GM23338 (cell line): ENCODE data around the gene AMFR. TPM values are rescaled to one million over a fixed set of nuclear protein-coding genes. Genes with fewer than 3 reads are reported as not detected.

Experiments
- ATAC-seq: fragments of 200-7000 bp; cut with Tn5 transposase; 3 replicates; pipeline ENCODE4 v1.9.1; 2020
- DNase-seq: peaks from one replicate; pipeline ENCODE4 v3.0.0-alpha.2; 2015; ENCODE audit warnings: low spot score
- H2AFZ ChIP-seq: fragments of 200-600 bp; sonication (generic); 2 replicates; pipeline ENCODE4 v1.8.0; 2016; ENCODE audit warnings: antibody characterized with exemption, mild to moderate bottlenecking, moderate library complexity
- H3F3A ChIP-seq: fragments of 200-600 bp; sonication (generic); replicated peaks from 2 replicates; pipeline ENCODE4 v1.8.0; 2017; ENCODE audit warnings: antibody characterized with exemption, mixed run types, low read depth
- H3K27ac ChIP-seq: fragments of 200-600 bp; sonication (generic); 2 replicates; pipeline ENCODE4 v1.6.1; 2016; ENCODE audit warnings: low read depth
- H3K27me3 ChIP-seq: fragments of 200-600 bp; sonication (generic); 2 replicates; pipeline ENCODE4 v1.8.0; 2016; ENCODE audit warnings: mild to moderate bottlenecking, mixed run types, moderate library complexity; ENCODE audit not compliant: insufficient read depth
- H3K36me3 ChIP-seq: fragments of 200-600 bp; sonication (generic); 2 replicates; pipeline ENCODE4 v1.8.0; 2016; ENCODE audit warnings: mild to moderate bottlenecking; ENCODE audit not compliant: insufficient read depth
- H3K4me1 ChIP-seq: fragments of 200-600 bp; sonication (generic); 2 replicates; pipeline ENCODE4 v1.8.0; 2016; ENCODE audit warnings: mild to moderate bottlenecking, moderate library complexity; ENCODE audit not compliant: insufficient read depth
- H3K4me2 ChIP-seq: fragments of 200-600 bp; sonication (generic); 2 replicates; pipeline ENCODE4 v1.7.1; 2017; ENCODE audit warnings: mixed run types
- H3K4me3 ChIP-seq: fragments of 200-600 bp; sonication (generic); 2 replicates; pipeline ENCODE4 v1.6.1; 2016; ENCODE audit warnings: mixed run types
- H3K79me2 ChIP-seq: fragments of 200-600 bp; sonication (generic); replicated peaks from 2 replicates; pipeline ENCODE4 v1.8.0; 2017; ENCODE audit warnings: mild to moderate bottlenecking; ENCODE audit not compliant: insufficient read depth
- H3K9me2 ChIP-seq: fragments of 200-600 bp; sonication (generic); 2 replicates; pipeline ENCODE4 v1.8.0; 2017; ENCODE audit not compliant: insufficient read depth
- H4K20me1 ChIP-seq: fragments of 200-600 bp; sonication (generic); replicated peaks from 2 replicates; pipeline ENCODE4 v1.8.0; 2017; ENCODE audit warnings: mild to moderate bottlenecking; ENCODE audit not compliant: insufficient read depth
- H3K27ac Mint-ChIP-seq: 2 replicates; pipeline ENCODE4 v1.8.0; 2020; ENCODE audit warnings: inconsistent platforms, mild to moderate bottlenecking, moderate library complexity, mixed read lengths
- H3K27me3 Mint-ChIP-seq: 3 replicates; pipeline ENCODE4 v1.8.0; 2022; ENCODE audit warnings: low read depth, mild to moderate bottlenecking, moderate library complexity, mixed read lengths, inconsistent platforms; ENCODE audit not compliant: insufficient read depth, poor library complexity
- H3K36me3 Mint-ChIP-seq: 3 replicates; pipeline ENCODE4 v1.8.0; 2021; ENCODE audit warnings: low read depth, mild to moderate bottlenecking, inconsistent platforms, moderate library complexity, mixed read lengths
- H3K4me1 Mint-ChIP-seq: 3 replicates; pipeline ENCODE4 v1.8.0; 2020; ENCODE audit warnings: mild to moderate bottlenecking, inconsistent platforms, mixed read lengths
- H3K4me3 Mint-ChIP-seq: 3 replicates; pipeline ENCODE4 v1.8.0; 2021; ENCODE audit warnings: moderate library complexity, mild to moderate bottlenecking, inconsistent platforms, mixed read lengths
- H3K9me3 Mint-ChIP-seq: 3 replicates; pipeline ENCODE4 v1.8.0; 2020; ENCODE audit warnings: moderate library complexity, mild to moderate bottlenecking, inconsistent platforms, mixed read lengths
- CREB1 ChIP-seq: fragments of 250-450 bp; sonication (Bioruptor Pico); IDR thresholded peaks from 2 replicates; pipeline ENCODE4 v1.5.0; 2020; ENCODE audit warnings: low read depth, mild to moderate bottlenecking, moderate library complexity
- CTCF ChIP-seq, 2 experiments: fragments of 200-600 bp in 1 of 2; sonication (generic) in 1 of 2; conservative IDR thresholded peaks; 2 replicates each; pipeline versions ENCODE4 v1.5.1 to v1.6.1; 2016 to 2017; ENCODE audit warnings: antibody characterized with exemption in 2 of 2, low read depth in 2 of 2, mild to moderate bottlenecking in 2 of 2, moderate library complexity in 1 of 2
- ETS1 ChIP-seq: IDR thresholded peaks from 2 replicates; pipeline ENCODE4 v1.6.1; 2016; ENCODE audit warnings: antibody characterized with exemption
- EZH2 ChIP-seq: fragments of 200-600 bp; sonication (generic); IDR thresholded peaks from one replicate; pipeline ENCODE4 v1.8.0; 2017; ENCODE audit warnings: antibody characterized with exemption, mild to moderate bottlenecking, low read depth; ENCODE audit not compliant: unreplicated experiment
- EZH2phosphoT487 ChIP-seq: fragments of 200-600 bp; sonication (generic); IDR thresholded peaks from one replicate; pipeline ENCODE4 v1.8.1; 2018; ENCODE audit warnings: antibody characterized with exemption; ENCODE audit not compliant: unreplicated experiment
- JUNB ChIP-seq: IDR thresholded peaks from one replicate; pipeline ENCODE4 v1.6.1; 2016; ENCODE audit warnings: antibody characterized with exemption; ENCODE audit not compliant: unreplicated experiment
- NANOG ChIP-seq: IDR thresholded peaks from 2 replicates; pipeline ENCODE4 v1.6.1; 2016; ENCODE audit warnings: antibody characterized with exemption, borderline replicate concordance
- POLR2AphosphoS5 ChIP-seq: IDR thresholded peaks from 2 replicates; pipeline ENCODE4 v1.6.1; 2016; ENCODE audit warnings: antibody characterized with exemption, low read depth
- REST ChIP-seq: IDR thresholded peaks from one replicate; pipeline ENCODE4 v1.6.1; 2018; ENCODE audit warnings: antibody characterized with exemption; ENCODE audit not compliant: unreplicated experiment
- STAT1 ChIP-seq: IDR thresholded peaks from one replicate; pipeline ENCODE4 v1.6.1; 2016; ENCODE audit warnings: antibody characterized with exemption; ENCODE audit not compliant: unreplicated experiment
- ZNF114 ChIP-seq: fragments of 250-450 bp; sonication (Bioruptor Pico); IDR thresholded peaks from 2 replicates; pipeline ENCODE4 v1.5.0; 2020; ENCODE audit warnings: mild to moderate bottlenecking, moderate library complexity
- ZNF331 ChIP-seq: fragments of 250-450 bp; sonication (Bioruptor Pico); IDR thresholded peaks from 2 replicates; pipeline ENCODE4 v1.5.0; 2020; ENCODE audit warnings: low read depth, mild to moderate bottlenecking, moderate library complexity
- ZNF462 ChIP-seq: fragments of 250-450 bp; sonication (Bioruptor Pico); IDR thresholded peaks from 2 replicates; pipeline ENCODE4 v1.5.0; 2020; ENCODE audit warnings: mild to moderate bottlenecking, moderate library complexity
- polyA plus RNA-seq: library from polyadenylated mRNA; unstranded; fragments of >200 nt; fragmentation: Nextera tagmentation; extraction: Ambion mirVana; gene quantifications from 2 replicates; pipeline ENCODE4 v1.2.1, GENCODE V29; 2016
- total RNA-seq: library from RNA; depleted of rRNA; stranded (reverse); fragments of >200 nt; shearing (Covaris generic); gene quantifications from 2 replicates; pipeline ENCODE4 v1.2.3, GENCODE V29; 2014

Gene AMFR
- total and polyA plus RNA-seq, 2 experiments from 2014 or later, result 9.0 to 41.1 TPM

GRCh38 chr16:56428091-56428490, 2.7 kb upstream of the AMFR start (continued):
- no peak for TF ChIP-seq POLR2AphosphoS5
- no peak for TF ChIP-seq ZNF114 (CRISPR knock-in tag)
- no peak for TF ChIP-seq ZNF331
- no peak for TF ChIP-seq EZH2

GRCh38 chr16:56426585-56426984, 1.2 kb upstream of the AMFR start:
- Mint-ChIP-seq H3K36me3 (peaks cover 8% of the 10 kb centered on the region; the same call in 2 of the 3 replicates), H3K4me1 (peaks cover 30% of the 10 kb centered on the region), H3K27me3 (peaks cover 19% of the 10 kb centered on the region), H3K9me3 (no peaks in the 10 kb centered on the region), H3K4me3 (peak overlapping the region; percentile 64; the same call in 2 of the 3 replicates), H3K27ac (no peak overlapping the region)
- no peak overlapping the region for H2AFZ ChIP-seq
- no peak for ATAC-seq
- no peak overlapping the region for H3K27ac ChIP-seq
- H3F3A ChIP-seq, result peaks cover 7% of the 10 kb centered on the region
- TF ChIP-seq REST, result no peak
- no peak for TF ChIP-seq STAT1
- TF ChIP-seq POLR2AphosphoS5, result no peak
- no peak for TF ChIP-seq ETS1
- no peak for TF ChIP-seq CREB1 (CRISPR knock-in tag)
- no peak for TF ChIP-seq ZNF114 (CRISPR knock-in tag)
- no peak for TF ChIP-seq ZNF462 (CRISPR knock-in tag)
- no peak for TF ChIP-seq JUNB
- no peak for TF ChIP-seq CTCF (conservative IDR thresholded peaks at IDR 0.05; ENCODE audit: low read depth in 2 of 2)
- no peak for TF ChIP-seq ZNF331
- TF ChIP-seq EZH2phosphoT487, result no peak
- TF ChIP-seq NANOG, result no peak
- no peak for TF ChIP-seq EZH2
- DNase-seq, result no peak
- H4K20me1 ChIP-seq, result peaks cover 25% of the 10 kb centered on the region
- H3K4me3 ChIP-seq, result no peak overlapping the region
- H3K27me3 ChIP-seq, result peaks cover 15% of the 10 kb centered on the region
- H3K9me2 ChIP-seq, result peaks cover 3% of the 10 kb centered on the region; the same call in 1 of the 2 replicates
- no peak overlapping the region for H3K4me2 ChIP-seq
- H3K36me3 ChIP-seq, result peaks cover 2% of the 10 kb centered on the region; the same call in 1 of the 2 replicates
- peaks cover 27% of the 10 kb centered on the region for H3K79me2 ChIP-seq
- H3K4me1 ChIP-seq, result peaks cover 19% of the 10 kb centered on the region
